Stimulated activated CD8-positive, alpha-beta memory T cell treated with anti-CD3 and anti-CD28 coated beads, Interleukin-12 subunit alpha, Interleukin-12 subunit beta, amount 100 ng/mL, for 24 hours (primary cell): ENCODE data around the gene RNASE13.
"Not testable (repeated sequence)": the region's sequence is repeated elsewhere in the genome, so short reads cannot be mapped to it uniquely, and the experiment has no call there.

Experiments used
- DNase-seq: peaks from one replicate; pipeline ENCODE4 v3.0.0-alpha.2; 2020; ENCODE audit errors: extremely low read depth

RNASE13 gene

DNA sequence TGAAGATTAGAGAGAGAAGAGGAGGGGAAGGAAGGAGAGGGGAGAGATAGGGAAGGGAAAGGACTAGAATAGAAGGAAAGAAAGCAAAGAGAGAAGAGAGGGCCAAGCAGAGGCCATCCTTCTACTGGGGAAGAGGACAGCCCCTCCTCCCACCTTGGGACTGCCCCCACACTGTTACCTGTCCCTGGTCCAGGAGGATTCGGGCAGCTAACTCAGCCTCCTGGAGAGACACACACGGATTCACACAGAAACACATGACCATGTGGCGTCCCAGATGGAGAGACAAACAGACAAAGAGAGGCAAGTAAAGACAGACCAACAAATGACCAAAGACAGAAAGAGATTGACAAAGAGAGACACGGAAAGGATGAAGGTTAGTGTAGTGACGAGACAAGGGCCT lies 11.9 kb downstream of the RNASE13 start:
- no peak for DNase-seq

DNA sequence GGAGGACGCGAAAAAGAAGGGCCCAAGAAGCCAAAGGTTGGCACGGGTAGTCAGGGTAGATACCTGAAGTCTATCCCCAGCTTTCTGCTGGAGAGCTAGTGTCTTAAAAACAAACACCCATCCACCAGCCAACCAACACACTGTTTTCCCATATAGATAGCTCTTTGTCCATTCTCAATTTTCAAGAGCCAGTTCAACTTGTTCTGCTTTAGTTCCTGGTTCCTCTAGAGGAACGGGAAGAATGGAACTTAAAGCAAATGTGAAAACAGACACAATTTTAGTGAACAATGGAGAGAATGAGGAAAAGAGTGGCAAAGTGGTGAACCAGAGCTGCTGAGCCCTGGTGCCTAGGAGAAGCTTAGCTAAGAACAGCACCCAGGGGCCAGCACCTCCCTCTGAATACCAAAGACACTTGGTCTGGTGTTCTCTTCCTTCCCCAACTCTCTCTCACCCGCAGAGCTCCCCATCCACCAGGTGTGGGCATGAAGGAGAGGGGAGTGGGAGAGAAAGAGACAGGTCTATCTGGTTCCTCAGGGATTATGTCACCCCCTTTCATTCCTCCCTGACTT lies 13.5 kb downstream of the RNASE13 start:
- no peak for DNase-seq

DNA sequence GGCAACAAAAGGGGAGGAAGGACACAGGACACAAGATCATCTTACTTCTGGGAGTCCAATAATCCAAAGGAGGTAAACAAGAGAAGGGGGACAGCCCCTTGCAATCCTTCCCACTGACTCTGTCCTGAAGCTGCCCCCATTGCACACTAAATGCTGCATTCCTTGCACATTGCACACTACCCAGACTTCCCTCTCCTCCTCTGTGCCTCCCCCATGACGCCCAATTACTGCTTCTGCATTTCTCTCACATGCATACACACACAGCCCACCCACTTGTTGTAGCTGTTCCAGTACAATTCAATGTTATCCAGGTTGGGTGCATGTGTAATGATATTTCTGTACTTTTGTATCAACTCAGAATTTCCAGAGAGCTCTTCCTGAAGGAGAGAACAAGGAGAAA lies 15.2 kb downstream of the RNASE13 start:
- DNase-seq, result no peak

DNA sequence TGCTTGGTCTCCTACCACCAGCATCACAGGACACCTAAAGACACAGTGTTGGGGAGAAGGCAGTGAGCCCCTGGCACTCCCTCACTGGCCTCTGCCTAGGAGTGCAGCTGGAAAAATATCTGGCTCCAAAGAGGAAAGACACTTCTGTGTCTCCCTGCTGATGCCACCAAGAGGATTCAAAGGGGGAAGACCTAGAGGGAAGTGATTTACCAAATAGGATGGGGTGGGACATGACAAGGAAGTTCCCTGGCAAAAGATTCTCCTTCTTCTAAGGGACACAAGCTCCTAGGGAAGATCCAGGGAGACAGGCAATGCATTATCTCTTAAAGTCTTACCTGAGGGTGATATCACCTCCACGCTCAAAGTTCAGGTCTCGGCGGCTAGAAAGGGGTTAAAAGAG lies 15.8 kb downstream of the RNASE13 start:
- DNase-seq, result no peak

DNA sequence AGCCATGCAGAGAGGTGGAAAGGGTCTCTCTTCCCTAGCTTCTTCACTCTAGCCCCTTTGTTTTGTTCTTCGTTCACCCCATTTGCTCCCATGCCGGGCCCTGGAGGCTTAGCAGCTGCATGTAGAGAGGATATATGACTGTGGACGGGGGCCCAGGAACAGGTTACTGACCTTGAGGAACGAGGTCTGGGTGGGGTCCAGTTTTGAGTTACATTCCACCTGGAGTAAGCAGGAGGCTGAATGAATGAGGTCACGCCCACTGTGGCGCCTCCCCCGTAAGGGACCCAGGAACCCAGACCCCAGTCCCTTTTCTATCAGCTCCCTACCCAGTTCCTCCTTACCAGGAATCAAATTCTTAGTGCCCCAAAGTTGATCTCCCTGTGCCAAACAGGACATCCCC lies 16.3 kb downstream of the RNASE13 start:
- DNase-seq, result no peak

DNA sequence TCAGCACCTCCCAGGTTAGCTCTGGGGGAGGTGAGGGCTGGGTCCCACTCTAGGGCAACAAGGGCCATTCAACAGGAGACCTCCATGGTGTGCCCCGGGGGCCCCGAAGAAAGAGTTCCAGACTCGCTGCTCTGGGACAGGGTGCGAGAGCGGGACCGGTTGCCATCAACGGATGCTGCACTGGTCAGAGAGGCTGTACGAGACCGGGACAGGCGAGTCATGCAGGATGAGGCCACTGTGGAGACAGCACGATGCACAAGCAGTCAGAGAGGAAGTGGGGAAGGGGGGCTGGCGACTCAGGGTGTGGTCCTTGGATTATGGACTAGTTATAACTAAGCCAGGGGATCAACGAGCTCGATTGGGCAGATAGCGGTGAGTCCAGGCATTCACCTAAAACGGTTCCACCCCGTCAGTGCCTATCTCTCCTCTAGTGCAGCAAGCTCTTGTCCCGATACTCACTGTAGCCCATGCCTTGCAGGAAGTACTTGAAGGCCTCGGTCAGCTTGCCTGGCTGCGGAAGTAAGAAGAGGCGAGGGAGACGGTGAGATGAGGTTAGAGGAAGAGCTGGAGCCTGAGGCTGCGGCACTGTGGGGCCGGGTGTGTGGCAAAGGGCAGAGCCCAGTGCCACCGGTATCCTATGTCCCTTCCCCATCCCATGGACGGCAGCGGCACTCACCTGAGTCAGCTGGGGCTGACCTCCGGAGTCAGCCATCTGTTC lies 16.9 kb downstream of the RNASE13 start:
- DNase-seq, result no peak

DNA sequence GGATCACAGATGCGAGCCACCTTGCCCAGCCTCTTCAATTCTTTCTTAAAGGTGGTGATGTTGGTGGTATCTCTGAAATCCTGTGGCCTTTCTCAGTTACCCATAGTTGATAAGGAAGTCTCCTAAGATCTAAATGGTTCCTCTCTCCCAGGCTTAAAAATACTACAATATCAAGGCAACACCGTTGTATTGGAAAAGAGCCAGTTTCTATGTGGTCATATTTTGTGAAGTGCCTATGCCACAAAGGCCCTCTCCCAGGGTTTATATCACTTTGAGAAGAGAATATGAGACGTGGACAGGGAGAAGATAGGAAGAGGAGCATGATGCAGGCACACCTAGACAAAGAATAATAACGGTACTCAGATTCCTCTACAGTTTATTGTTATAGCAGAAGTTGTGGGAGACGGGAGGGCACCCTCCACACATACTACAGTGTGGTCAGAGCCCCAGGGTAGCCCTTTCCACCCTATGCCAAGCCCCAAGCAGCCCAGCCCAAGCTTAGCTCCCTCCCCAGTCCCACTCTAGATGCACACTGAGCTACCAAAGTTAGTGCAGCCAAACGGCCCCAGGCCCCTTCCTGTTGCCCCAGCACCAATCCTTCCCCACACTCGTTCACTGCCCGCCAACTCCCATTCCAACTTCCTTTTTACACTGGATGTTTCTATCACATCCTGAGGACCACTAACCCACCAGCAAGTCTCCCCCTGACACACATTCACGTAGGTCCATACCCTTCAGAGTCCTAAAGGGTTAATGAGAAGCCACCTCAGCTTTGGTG lies 18.0 kb downstream of the RNASE13 start:
- no peak for DNase-seq

DNA sequence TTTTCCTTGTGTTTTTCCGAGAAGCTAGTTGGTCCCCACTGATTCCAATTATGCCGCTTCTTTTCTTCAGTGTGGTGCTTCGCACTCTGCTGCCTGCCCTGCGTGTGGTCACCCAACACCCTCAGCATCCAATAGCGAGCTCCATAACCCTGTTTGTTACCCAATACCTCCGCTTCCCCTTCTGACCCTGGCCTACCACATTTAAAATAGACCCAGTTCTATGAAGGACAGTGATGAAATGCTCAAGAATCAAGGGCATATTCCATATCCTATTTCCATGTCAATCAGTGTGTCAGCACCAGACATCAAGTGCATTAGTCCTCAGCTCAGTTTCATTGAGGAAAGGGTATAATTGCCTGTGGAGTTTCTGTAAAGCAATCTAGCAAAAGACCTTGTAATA lies 19.3 kb downstream of the RNASE13 start:
- DNase-seq, result no peak

DNA sequence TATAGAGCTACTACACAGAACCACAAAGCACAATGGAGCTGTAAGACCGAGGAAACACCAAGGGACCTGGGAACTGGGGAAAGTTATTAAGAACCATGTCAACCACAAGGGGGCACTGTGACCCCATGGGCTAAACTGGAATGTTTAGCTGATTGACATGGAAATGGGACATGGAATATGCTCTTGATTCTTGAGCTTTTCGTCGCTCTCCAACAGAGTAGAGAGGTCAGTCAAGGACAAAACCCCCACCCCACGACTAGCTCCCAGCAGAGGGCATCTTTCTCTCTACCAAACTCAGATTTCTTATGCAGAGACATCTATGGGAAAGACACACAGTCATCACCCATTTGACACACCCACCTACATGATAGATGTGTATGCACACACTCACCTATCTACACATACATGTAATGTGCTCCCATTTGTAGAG lies 19.8 kb downstream of the RNASE13 start:
- DNase-seq, result peak; percentile 54

DNA sequence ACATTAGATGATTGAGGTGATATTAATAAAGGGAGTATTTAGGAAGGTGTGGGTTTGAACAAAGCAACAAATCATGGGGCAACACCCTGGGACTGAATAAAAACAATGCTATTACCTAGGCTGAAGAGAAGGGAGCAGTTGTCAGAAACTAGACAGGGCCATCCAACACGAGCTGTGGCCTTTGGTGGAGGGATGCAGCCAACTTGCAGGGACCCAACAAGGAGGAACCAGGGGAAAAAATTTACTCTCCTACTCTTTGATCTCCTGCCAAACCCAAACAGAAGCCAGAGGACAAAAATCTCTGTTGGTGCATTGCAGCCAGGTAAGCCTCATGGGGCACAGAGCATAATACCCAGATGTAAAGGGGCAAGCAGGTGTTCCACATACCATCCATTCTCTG lies 23.5 kb downstream of the RNASE13 start:
- DNase-seq, result no peak

DNA sequence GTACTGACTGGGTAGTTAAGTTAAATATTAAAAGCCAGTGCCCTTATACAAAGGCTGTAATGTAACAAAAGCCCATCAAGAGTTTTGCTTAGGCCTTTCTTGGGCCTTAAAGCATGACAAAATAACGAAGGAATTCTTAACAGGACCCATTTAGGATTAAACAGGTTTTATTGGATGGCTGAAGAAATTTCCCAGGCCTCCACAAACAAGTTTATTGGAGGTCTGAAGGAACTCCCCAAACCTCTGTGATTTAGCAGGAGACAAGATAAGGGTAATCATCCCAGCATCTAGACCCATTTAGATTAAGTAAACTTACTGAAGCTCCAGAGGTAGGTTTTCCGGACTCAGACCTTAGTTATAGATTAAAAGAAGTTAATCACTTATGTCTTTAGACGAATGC lies 24.9 kb downstream of the RNASE13 start:
- DNase-seq, result not testable (repeated sequence)

DNA sequence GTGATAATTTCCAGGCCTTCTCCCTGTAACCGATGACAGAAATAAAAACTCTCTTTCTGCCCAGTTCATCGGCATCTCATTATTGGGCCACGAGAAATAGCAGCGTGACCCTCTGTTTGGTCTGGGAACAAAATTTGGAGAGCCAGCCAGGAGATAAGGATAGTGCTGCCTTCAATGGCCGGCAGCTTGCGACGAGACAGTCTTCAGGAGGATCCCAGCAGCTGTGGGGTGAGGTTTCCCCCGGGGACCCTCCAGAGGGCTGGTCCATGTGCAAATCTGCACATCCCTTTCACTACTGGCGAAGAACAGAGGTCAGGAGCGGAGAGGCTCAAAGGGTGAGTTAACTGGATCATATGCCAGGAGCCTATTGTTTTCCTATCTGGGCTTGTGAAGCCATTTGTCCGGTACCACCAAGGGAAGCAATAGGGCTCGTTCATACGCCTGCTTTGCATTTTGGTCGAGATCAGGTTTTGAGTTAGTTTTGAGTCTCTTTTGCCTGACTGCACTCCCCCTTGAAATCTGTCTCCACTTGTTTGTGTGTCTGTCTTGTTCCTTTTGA lies 30.7 kb downstream of the RNASE13 start:
- no peak for DNase-seq

DNA sequence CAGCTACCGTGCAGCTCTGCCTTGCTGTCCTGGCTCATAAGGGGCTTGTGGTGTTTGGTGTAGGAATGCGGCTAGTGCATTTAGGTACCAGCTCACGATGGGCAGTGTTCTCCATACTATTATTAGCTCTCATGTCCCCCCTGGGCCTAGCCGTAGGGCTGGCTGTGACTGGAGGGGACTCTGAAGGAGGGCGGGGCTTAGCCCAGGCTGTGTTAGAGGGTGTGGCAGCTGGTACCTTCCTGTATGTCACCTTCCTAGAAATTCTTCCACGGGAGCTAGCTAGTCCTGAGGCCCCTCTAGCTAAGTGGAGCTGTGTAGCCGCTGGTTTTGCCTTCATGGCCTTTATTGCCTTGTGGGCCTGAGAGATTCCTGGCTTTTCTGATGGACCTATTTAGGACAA lies 33.4 kb downstream of the RNASE13 start:
- no peak for DNase-seq

DNA sequence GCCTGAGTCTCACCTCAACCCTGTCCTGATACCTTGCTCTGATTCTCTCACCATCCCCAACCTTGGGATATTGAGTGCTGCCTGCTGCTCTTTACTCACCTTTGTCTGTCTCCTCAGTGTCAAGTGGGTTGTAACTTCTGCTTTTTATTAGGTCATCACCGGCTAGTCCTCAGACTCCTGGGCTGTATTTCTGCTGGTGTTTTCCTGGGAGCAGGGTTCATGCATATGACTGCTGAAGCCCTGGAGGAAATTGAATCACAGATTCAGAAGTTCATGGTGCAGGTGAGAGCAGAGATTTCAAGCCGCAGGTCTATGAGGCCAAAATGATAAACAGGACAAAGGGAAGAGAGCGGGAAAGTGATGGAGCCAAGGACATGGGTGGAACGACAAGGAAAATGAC lies 35.0 kb downstream of the RNASE13 start:
- no peak for DNase-seq

DNA sequence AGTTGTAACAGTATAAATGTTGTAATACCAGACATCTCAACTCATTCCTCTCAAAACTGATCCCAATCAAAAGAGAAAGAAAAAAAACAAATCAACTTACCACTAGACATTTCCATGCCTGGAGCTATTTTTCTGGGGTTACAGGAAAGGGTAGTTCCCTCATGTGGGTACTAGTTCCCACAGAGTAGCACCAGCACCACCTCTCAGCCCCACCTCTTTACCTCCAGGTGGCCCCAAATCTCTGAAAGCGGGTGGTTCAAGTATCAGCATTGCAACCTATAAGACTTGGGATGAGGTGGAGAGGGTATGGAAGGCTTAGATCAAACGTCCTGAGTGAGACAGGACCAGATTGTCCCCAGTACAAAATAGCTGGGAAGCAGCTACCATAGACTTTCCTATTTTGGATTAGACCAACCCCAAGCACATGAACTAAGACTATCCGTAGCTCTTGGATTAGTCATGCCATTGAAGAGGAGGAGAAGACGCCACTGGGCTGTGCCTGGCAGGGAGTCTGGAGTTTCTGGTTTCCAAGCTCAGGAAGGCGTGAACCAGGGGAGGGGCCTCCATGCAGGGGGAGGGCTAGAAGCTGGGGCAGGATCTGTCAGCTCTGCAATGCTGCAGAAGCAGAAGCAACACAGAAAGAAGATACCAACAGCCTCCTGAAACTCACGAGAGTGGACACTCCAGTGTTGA lies 35.8 kb downstream of the RNASE13 start, which contains the start of gene SLC39A2:
Gene SLC39A2 (plus strand): TSS at position 620 of the 693 bp plus-strand sequence. CDS start 154 bp downstream, outside the sequence.
- no peak for DNase-seq

DNA sequence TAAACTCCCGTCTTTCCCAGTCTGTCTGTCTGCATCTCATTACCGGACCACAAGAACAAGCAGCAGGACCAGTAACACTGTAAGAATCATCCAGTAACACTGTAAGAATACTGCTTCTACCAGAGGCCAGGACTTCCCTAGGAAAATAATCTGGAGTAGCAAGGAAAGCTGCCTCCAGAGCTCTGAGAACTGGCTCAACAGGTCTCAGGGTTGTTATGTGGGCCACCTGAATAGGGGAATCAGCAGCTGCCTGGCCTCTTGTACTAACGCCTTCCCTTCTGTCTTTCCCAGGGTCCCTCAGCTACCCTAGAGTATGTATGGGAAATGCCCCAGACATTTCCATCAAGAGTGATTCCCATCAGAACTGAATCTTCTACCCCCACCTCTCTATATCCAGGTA lies 36.5 kb downstream of the RNASE13 start:
- DNase-seq, result no peak

DNA sequence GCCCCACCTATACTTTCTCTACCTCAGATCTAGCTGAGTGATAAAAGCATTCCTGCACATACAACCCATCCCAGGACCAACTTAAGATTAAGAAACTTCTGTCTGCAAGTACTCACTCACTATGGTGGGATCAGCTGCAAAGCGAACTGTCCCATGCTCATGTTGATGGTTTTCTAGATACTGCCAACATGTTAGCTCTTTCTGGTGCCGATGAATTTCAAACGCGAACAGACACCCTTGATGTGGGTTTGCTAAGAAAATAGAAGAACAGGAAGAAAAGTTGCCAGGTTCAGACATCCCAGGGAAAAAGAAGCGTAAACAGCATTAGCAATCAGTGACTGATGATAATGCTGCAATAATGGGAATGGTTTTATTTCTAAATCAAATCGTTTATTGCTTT lies 37.0 kb downstream of the RNASE13 start:
- no peak for DNase-seq

DNA sequence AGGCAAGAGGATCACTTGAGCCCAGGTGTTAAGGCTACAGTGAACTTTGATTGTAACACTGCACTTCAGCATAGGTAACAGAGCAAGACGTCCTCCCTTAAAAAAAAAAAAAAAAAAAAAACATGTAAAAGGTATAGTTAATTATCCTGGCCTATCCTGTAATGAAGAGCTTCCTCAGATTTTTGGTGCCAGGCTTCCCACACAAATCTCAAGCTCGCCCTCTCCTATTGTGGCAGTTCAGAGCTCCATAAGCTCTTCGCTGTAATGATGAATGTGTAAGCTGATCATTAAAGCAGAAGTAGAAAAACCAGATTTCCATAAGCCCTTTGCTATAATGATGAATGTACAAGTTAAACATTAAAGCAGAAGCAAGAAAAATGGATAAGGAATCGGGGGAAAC lies 37.5 kb downstream of the RNASE13 start:
- DNase-seq, result no peak

DNA sequence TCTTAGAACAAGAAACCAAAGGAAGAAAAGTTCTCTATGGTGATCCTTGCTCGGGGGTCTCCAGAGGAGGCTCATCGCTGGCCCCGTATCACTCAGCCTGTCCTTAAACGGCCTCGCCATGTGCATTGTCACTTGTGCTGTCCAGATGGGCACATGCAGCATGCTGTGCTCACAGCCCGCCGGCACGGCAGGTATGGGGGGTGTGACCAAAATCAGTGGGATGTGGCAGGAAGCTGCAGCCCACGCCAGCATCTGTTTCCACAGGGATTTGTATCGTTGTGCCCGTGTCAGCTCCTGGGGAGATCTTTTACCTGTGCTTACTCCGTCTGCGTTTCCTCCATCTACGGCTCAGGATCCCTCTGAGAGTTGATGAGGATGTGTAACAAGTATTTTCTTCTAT lies 38.1 kb downstream of the RNASE13 start:
- no peak for DNase-seq

DNA sequence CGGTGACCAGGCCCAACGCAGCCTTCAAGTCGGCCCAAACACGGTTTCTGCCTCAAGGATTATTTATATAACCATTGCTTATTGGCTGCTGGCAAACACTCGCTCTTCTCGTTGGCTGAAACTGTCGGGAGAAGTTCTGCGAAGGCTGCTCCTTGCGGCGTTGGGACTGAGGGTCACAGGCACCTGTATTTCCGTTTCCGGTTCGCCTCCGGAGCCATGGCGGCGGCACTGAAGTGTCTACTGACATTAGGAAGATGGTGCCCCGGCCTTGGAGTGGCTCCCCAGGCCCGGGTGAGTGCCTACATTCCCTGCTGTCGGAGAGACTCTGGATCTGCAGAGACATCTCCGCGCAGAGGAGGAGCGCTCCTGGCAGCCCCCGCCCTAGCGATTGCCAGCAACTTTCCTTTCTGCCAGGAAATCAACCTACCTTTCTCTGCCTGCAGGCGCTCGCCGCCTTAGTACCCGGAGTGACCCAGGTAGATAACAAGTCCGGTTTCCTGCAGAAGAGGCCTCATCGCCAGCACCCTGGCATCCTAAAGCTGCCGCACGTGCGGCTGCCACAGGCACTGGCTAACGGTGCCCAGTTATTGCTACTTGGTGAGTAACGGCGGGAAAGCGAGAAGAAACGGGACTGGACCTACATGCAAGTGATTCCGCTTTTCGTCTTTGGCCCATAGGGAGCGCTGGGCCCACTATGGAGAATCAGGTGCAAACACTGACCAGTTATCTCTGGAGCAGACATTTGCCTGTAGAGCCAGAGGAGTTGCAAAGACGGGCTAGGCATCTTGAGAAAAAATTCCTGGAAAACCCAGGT lies 44.6 kb downstream of the RNASE13 start, which contains the start of gene METTL17:
Gene METTL17 (plus strand): TSS at position 194 of the 814 bp plus-strand sequence. CDS start 23 bp downstream, at position 217.
- peak; percentile 68 for DNase-seq

DNA sequence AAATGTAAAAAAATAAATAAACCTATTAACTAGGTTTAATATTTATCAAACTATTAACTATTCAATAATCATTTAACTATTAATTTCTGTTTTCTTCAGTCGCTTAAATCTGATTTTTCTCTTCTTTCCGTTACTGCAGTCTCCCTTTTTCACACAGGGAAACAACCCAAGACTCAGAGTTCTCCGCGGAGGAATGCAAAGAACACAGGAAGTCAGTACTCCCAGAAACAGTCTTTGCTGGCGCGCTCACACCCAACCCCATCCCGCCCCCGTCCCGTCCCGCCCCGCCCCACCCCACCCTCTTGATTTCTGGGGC lies 45.2 kb downstream of the RNASE13 start:
- DNase-seq, result no peak
